GM18507 (cell line): ENCODE measurements around the gene ZNF774.
"Not testable (repeated sequence)": the region's sequence is repeated elsewhere in the genome, so short reads cannot be mapped to it uniquely, and the experiment has no call there.

Experiments used
- DNase-seq: peaks from one replicate; pipeline ENCODE4 v3.0.0; 2011; ENCODE audit warnings: low read depth; ENCODE audit not compliant: insufficient read length; ENCODE audit errors: extremely low spot score
- FAIRE-seq: peaks from 2 replicates; lab custom pipeline; 2011; peaks lifted over from hg19 to GRCh38; lab: Jason Lieb, UNC

The ZNF774 gene

GRCh38 chr15:90386221-90386620 is 34.1 kb downstream of the ZNF774 start:
- DNase-seq (no peak), FAIRE-seq (no peak)

DNA sequence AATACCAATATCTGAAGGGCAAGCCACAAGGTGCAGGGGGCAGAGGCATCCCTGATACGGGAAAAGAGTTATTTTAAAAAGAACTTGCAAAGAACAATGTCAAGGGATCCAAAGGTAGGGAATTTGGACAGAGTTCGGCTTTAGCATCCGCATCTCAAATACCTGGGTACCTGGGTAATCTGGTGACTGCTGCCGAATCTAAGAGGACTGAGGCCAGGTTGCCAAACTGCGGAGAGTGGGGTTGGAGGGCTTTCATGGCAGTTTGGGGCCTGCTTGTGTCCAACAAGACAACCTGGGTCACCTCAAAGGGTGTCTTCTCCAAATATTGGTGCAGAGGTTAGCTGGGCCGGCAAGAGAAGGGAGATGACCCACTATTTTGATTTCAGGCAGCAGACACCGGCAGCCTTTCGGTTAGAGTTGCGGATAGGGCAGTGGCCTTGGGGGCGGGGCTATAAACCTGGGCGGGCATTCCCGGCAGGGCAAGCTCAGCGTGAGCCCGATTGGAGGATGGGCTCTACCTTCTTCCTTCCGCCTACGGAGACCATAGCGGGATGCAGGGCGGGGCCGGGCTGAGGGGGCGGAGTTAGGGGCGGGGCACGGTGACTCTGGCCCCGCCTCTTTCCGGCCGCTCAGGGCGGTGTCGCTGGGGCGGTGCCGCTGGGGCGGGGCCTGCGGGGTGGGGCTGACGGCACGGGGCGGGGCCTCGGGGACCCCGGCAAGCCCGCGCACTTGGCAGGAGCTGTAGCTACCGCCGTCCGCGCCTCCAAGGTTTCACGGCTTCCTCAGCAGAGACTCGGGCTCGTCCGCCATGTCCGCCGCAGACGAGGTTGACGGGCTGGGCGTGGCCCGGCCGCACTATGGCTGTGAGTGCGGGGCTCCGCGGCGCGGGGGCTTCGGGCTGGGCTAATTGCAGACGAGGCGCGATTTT is 35.7 kb downstream of the ZNF774 start, which contains the start of gene IQGAP1:
Gene IQGAP1 (plus strand): TSS at position 709 of the 928 bp plus-strand sequence. CDS start 100 bp downstream, at position 809.
- FAIRE-seq (peak; percentile 91), DNase-seq (peak; percentile 95)

GRCh38 chr15:90388462-90389380 is 36.6 kb downstream of the ZNF774 start:
- FAIRE-seq (peak; percentile 56), DNase-seq (no peak)

DNA sequence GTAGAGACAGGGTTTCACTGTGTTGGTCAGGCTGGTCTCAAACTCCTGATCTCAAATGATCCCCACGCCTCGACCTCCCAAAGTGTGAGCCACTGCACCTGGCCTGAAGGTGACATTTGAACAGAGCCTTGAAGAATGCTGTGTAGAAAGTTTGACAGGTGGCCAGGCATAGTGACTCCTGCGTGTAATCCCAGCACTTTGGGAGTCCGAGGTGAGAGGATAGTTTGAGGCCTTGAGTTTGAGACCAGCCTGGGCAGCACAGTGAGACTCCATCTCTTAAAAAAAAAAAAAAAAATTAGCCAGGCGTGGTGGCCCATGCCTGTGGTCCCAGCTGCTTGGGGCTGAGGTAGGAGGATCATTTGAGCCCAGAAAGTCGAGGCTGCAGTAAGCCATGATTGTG is 37.4 kb downstream of the ZNF774 start:
- DNase-seq: no peak
- no peak for FAIRE-seq

DNA sequence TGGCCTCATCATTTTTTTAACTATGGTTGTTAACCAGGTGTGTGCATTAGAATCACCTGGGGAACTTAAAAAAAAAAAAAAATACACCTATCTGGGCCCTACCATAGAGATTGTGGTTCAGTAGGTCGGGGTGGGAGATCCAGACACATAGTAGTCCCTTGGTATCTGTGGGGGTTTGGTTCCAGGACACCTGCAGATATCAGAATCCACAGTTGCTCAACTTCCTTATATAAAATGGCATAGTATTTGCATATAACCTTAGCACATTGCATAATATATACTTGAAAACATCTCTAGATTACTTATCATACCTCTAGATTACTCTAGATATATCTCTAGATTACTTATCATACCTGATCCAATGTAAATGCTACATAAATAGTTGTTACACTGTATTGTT is 41.0 kb downstream of the ZNF774 start:
- FAIRE-seq (no peak), DNase-seq (no peak)

DNA sequence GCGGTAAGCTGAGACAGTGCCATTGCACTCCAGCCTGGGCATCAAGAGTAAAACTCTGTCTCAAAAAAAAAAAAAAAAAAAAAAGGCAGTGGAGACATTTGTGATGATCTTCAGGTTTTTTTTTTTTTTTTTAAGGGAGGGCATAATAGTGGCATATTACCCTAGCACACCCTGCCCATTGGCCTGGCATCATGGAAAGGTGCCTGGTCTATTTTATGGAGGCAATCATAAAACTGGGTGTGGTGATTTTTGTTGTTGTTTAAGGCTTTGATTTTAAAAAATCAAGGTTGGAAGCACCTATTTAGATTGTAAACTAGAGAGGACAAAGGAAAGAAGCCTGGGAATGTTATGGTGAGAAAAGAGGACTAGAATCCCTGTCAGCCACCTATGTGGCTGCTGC is 42.0 kb downstream of the ZNF774 start:
- FAIRE-seq (no peak), DNase-seq (no peak)

- DNase-seq (no peak), FAIRE-seq (no peak)
Observed at GRCh38 chr15:90394748-90395442, 42.8 kb downstream of the ZNF774 start.

DNA sequence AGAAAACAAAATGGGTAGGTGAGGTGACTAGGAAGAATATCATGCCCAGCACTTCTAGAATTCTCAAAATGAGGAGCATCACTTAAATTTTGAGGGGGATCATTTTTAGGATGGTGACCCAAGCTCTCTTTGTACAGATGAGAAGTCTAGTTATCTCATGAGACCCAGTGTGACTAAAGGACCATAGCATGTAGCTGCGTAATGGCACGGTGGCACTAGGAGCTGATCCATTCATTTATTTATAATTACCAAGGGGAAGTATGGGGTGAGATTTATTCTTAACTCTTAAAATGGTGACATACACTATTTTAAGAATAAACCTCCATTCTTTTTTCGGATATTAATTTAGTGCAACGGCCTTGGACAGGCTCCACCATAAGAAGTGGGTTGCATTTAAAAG is 44.2 kb downstream of the ZNF774 start:
- no peak for DNase-seq
- FAIRE-seq: no peak

DNA sequence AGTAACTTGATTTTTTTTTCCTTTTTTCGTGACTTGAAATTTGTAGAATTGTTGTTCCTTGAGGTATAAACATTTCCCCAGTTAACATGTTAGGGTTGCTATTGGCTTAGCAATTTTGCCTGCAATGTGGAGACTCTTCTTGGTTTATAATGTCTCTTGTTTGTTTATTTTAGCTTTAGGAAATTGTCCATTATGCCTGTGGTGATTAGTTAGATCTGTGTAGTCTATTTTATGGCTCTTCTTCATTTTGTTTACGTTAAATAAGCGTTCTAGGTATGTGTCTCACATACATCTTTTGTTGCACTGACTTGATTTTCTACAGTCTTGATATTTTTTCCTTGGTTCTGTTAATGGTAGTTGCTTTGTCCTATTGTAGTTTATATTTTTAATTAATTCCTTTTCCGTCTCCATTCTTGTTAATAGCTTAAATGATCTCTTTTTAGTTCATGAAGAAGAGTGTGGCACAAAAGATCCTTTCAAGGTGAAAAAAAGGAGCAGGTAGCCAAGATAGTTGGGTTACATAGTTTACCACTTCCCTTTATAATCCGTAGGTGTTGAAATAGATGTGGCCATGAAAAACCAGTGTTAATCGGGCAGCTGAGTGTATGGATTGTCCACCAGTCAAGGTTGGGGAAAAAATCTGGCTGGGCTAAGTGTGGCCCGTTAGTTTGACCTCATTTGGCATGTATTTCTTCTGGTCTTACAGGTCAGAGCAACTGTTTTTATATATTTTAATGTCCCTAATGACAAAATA is 48.1 kb downstream of the ZNF774 start:
- DNase-seq (no peak), FAIRE-seq (no peak)

DNA sequence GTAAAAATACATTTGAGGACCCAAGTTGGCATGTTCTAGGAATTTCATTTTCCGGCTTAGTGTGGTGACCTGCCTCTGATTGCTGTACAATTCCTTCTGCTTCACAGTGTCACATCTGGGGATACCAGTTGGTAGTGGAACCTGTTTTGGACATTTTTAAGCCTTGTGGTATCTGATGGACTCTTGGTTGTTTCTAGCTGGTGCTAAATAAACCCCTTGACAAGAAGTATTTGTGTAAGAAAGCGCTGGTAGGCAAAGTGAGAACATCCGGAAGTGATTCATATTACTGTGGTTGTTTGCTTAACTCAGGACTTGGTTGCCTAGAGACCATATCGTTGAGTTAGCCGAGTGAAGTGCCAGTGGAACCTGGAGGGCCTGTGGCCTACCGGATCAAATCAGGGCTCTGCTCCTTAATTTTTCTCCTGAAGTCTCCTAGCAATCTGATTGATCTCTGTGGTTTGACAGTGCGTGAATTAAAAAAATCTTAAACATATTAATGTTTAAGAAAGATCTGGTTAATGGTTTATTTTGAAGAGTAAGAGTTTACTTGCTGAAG is 48.8 kb downstream of the ZNF774 start:
- FAIRE-seq (peak; percentile 94), DNase-seq (no peak)

- FAIRE-seq (no peak), DNase-seq (no peak)
Observed at GRCh38 chr15:90401495-90401894, 49.4 kb downstream of the ZNF774 start.

- FAIRE-seq (no peak), DNase-seq (no peak)
Observed at GRCh38 chr15:90402223-90402622, 50.1 kb downstream of the ZNF774 start.

GRCh38 chr15:90402767-90403166 is 50.7 kb downstream of the ZNF774 start:
- FAIRE-seq (no peak), DNase-seq (no peak)

DNA sequence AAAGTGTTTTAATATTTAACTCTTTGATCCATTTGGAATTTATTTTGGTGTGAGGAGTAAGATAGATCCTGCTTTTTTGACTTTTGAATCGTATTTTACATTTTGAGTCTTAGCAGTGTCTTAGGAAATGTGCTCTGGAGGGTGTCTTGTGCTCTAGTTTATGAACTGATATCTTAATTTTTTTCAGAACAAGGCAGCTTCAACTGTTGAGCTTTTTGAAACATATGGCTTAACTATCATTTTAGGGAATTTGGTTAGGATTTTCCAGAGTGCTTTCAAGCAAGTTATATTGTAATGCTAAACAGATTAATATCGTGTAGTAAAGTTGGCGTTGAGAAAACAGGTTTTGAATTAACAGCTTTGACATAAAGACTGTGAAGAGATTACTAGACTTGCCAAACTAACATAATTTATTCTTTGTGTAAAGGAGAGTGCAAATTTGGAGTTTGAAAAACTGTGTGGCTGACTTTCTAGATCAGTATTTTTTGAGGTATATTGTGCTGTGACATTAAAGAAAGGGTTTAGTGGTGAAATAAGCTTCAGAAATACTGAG is 53.0 kb downstream of the ZNF774 start:
- DNase-seq (no peak), FAIRE-seq (no peak)

GRCh38 chr15:90407336-90407735 is 55.3 kb downstream of the ZNF774 start:
- FAIRE-seq (no peak), DNase-seq (no peak)

- DNase-seq: no peak
Observed at GRCh38 chr15:90407871-90408317, 55.8 kb downstream of the ZNF774 start.

GRCh38 chr15:90408657-90409056 is 56.6 kb downstream of the ZNF774 start:
- no peak for FAIRE-seq
- no peak for DNase-seq

More at GRCh38 chr15:90407871-90408317, 55.8 kb downstream of the ZNF774 start:
- FAIRE-seq: peak; percentile 9

- not testable (repeated sequence) for FAIRE-seq, DNase-seq
Observed at GRCh38 chr15:90409587-90409986, 57.5 kb downstream of the ZNF774 start.
